Measurements from ENCODE around the gene MYO5B. TPM values are rescaled to one million over a fixed set of nuclear protein-coding genes. Genes with fewer than 3 reads are reported as not detected.

The MYO5B gene
- total and polyA plus RNA-seq, 9 of the 15 experiments (the other 6 are each of a cell fraction or from before 2014, with no cell fraction given), result 0.07 to 0.42 (median 0.28) TPM

DNA sequence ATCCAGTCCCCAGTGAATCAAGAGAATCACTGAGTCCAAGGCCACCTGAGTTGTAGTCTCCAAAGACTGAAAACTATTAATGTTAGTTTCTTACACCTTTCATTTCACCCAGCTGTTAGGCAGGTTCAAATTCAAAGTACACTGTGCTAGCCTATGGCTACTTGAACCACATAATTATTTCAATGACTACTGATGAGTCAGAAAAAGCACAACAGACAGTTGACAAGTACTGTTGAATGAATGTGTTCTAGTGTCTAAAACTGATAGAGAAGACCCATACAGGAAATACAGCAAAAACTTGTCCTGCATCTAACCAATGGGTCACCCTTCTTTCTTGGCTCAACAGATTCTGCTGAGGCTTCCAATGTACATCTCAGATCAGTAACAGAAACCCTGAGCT lies 160.9 kb downstream of the MYO5B start:
- TF ChIP-seq ZNF274 (IDR thresholded peaks at IDR 0.05; ENCODE audit: borderline replicate concordance, low read depth, low read length), result no peak
- TF ChIP-seq, protein P1, sequence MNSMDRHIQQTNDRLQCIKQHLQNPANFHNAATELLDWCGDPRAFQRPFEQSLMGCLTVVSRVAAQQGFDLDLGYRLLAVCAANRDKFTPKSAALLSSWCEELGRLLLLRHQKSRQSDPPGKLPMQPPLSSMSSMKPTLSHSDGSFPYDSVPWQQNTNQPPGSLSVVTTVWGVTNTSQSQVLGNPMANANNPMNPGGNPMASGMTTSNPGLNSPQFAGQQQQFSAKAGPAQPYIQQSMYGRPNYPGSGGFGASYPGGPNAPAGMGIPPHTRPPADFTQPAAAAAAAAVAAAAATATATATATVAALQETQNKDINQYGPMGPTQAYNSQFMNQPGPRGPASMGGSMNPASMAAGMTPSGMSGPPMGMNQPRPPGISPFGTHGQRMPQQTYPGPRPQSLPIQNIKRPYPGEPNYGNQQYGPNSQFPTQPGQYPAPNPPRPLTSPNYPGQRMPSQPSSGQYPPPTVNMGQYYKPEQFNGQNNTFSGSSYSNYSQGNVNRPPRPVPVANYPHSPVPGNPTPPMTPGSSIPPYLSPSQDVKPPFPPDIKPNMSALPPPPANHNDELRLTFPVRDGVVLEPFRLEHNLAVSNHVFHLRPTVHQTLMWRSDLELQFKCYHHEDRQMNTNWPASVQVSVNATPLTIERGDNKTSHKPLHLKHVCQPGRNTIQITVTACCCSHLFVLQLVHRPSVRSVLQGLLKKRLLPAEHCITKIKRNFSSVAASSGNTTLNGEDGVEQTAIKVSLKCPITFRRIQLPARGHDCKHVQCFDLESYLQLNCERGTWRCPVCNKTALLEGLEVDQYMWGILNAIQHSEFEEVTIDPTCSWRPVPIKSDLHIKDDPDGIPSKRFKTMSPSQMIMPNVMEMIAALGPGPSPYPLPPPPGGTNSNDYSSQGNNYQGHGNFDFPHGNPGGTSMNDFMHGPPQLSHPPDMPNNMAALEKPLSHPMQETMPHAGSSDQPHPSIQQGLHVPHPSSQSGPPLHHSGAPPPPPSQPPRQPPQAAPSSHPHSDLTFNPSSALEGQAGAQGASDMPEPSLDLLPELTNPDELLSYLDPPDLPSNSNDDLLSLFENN (IDR thresholded peaks at IDR 0.05; ENCODE audit: low read depth in 2 of 2, low read length in 2 of 2), result no peak
- TF ChIP-seq FIP1L1 (IDR thresholded peaks at IDR 0.05; ENCODE audit: low read depth, low read length, poor library complexity, severe bottlenecking), result no peak
- no peak for TF ChIP-seq HCFC1 (IDR thresholded peaks at IDR 0.05; ENCODE audit: low read depth, low read length)
- TF ChIP-seq, protein P2, sequence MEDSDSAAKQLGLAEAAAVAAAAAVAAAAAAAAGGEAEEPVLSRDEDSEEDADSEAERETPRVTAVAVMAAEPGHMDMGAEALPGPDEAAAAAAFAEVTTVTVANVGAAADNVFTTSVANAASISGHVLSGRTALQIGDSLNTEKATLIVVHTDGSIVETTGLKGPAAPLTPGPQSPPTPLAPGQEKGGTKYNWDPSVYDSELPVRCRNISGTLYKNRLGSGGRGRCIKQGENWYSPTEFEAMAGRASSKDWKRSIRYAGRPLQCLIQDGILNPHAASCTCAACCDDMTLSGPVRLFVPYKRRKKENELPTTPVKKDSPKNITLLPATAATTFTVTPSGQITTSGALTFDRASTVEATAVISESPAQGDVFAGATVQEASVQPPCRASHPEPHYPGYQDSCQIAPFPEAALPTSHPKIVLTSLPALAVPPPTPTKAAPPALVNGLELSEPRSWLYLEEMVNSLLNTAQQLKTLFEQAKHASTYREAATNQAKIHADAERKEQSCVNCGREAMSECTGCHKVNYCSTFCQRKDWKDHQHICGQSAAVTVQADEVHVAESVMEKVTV (CRISPR knock-in tag; IDR thresholded peaks at IDR 0.05), result no peak
- no peaks in the 10 kb centered on the region for H4K20me1 ChIP-seq (replicated peaks; ENCODE audit: control insufficient read depth, insufficient read depth, low read length)
- no peaks in the 10 kb centered on the region for H3K9me3 ChIP-seq (replicated peaks; ENCODE audit: control insufficient read depth, insufficient read depth, low read depth, low read length)
- no peak overlapping the region for H2AFZ ChIP-seq (ENCODE audit: low read depth, low read length)
- no peak overlapping the region for H3K4me2 ChIP-seq (ENCODE audit: insufficient read depth, low read length)
- H3K4me1 ChIP-seq (replicated peaks in 1 of 2; ENCODE audit: control insufficient read depth in 2 of 2, insufficient read depth in 2 of 2, low read length in 2 of 2), result no peaks in the 10 kb centered on the region
- DNase-seq (ENCODE audit: extremely low read depth in 1 of 4, low spot score in 3 of 4) (no peak), ATAC-seq (no peak), FAIRE-seq (no peak)
- no peak overlapping the region for H3K9ac ChIP-seq (ENCODE audit: insufficient read depth in 1 of 2, low read depth in 2 of 2, low read length in 2 of 2)
- ChIA-PET POLR2A (interaction anchor here (0.8 kb wide), 1 partner anchor 22 kb away, joined by 3 read pairs; no protein-coding TSS in a partner anchor), CTCF (ENCODE audit: low intra/inter-chr PET ratio) (no interaction called here)
- H3K4me3 ChIP-seq, result no peak overlapping the region
- intact Hi-C loops (cut with micrococcal nuclease), result no loop called here
- H3K79me2 ChIP-seq (ENCODE audit: control insufficient read depth, insufficient read depth, low read length), result no peaks in the 10 kb centered on the region
- BruUV-seq (replicated peaks), result no TSS peak
- peaks cover 0 to 3% of the 10 kb centered on the region in 2 experiments; a peak in 2 of 5 replicates for H3K27me3 ChIP-seq (ENCODE audit: control insufficient read depth in 2 of 2, insufficient read depth in 2 of 2, low read length in 2 of 2)
- H3K36me3 ChIP-seq (ENCODE audit: control insufficient read depth, insufficient read depth, low read length), result no peaks in the 10 kb centered on the region
- no peak overlapping the region for H3K27ac ChIP-seq (ENCODE audit: extremely low read depth, low read depth, low read length)
- in situ Hi-C loops (cut with MboI), result no loop called here
- H3K9me1 ChIP-seq (ENCODE audit: control insufficient read depth, insufficient read depth, low read length), result no peaks in the 10 kb centered on the region
